Left cardiac atrium (tissue), 4 donors: ENCODE results near the gene GRK3. TPM values are rescaled to one million over a fixed set of nuclear protein-coding genes. Genes with fewer than 3 reads are reported as not detected.
"Not testable (repeated sequence)": the region's sequence is repeated elsewhere in the genome, so short reads cannot be mapped to it uniquely, and the experiment has no call there.

ENCODE experiments used
- ATAC-seq, 2 donors: fragments of 200-7000 bp; cut with Tn5 transposase; one replicate each; pipeline ENCODE4 v1.9.1; 2020; ENCODE audit warnings: mild to moderate bottlenecking in 2 of 2, moderate library complexity in 2 of 2
- DNase-seq: peaks from one replicate; pipeline ENCODE4 v3.0.0-alpha.2; 2020
- intact Hi-C, 2 donors: fragments of 100-400 bp; cut with DNase I; formaldehyde crosslinking; loops; one replicate each; pipeline versions ENCODE4 v1.14.1 to v1.15.1; 2022 to 2023
- total RNA-seq, 2 donors: library from RNA; stranded (reverse); fragmentation: NEBNext Ultra II Directional; extraction: Animal tissue kit (Norgen Biotek cat#: 25700); gene quantifications; one replicate each; pipeline ENCODE4 v1.2.1, GENCODE V29; 2021
- donor health status: DM: no; HTN: yes; CAD: no.
- donor health status: DM: no; HTN: yes; CAD: no; lungs with severe emphysema.
- donor health status: DM: yes; HTN: yes; CAD: no.
- donor health status: Dilated cardiomyopathy.

Gene GRK3
- total RNA-seq, 2 donors from 2014 or later, result 12.2 to 20.5 TPM

- DNase-seq (no peak), ATAC-seq (no peak)
- intact Hi-C loops, result no loop called here
Measured at GRCh38 chr22:25602916-25603315, 38.4 kb downstream of the GRK3 start.

GRCh38 chr22:25605146-25605545, 40.7 kb downstream of the GRK3 start:
- ATAC-seq, DNase-seq, intact Hi-C loops: not testable (repeated sequence)

- DNase-seq, intact Hi-C loops, ATAC-seq: not testable (repeated sequence)
Measured at GRCh38 chr22:25605565-25605964, 41.1 kb downstream of the GRK3 start.

- ATAC-seq, DNase-seq, intact Hi-C loops: not testable (repeated sequence)
Measured at GRCh38 chr22:25611284-25611683, 46.8 kb downstream of the GRK3 start.

GRCh38 chr22:25613131-25613530, 48.7 kb downstream of the GRK3 start:
- intact Hi-C loops, result not testable (repeated sequence)
- peak in 1 of 2 donors; percentile 26 for ATAC-seq

GRCh38 chr22:25613558-25613957, 49.1 kb downstream of the GRK3 start:
- intact Hi-C loops, ATAC-seq: not testable (repeated sequence)

More at GRCh38 chr22:25613131-25613530, 48.7 kb downstream of the GRK3 start:
- DNase-seq, result not testable (repeated sequence)

GRCh38 chr22:25614791-25615190, 50.3 kb downstream of the GRK3 start:
- intact Hi-C loops, ATAC-seq, DNase-seq: not testable (repeated sequence)

More at GRCh38 chr22:25613558-25613957, 49.1 kb downstream of the GRK3 start:
- DNase-seq, result not testable (repeated sequence)

GRCh38 chr22:25621986-25622385, 57.5 kb downstream of the GRK3 start:
- ATAC-seq (no peak), DNase-seq (no peak)
- intact Hi-C loops, result no loop called here

GRCh38 chr22:25623310-25623734, 58.8 kb downstream of the GRK3 start:
- intact Hi-C loops, result no loop called here
- DNase-seq, result no peak

GRCh38 chr22:25623851-25624250, 59.4 kb downstream of the GRK3 start:
- no peak for DNase-seq
- intact Hi-C loops, result no loop called here
- ATAC-seq, result no peak

More at GRCh38 chr22:25623310-25623734, 58.8 kb downstream of the GRK3 start:
- ATAC-seq, result no peak

GRCh38 chr22:25624476-25624875, 60.0 kb downstream of the GRK3 start:
- intact Hi-C loops, result no loop called here
- DNase-seq, result no peak
- ATAC-seq, result no peak

GRCh38 chr22:25625747-25626623, 61.5 kb downstream of the GRK3 start:
- DNase-seq, intact Hi-C loops, ATAC-seq: not testable (repeated sequence)

GRCh38 chr22:25626624-25626990, 62.1 kb downstream of the GRK3 start:
- ATAC-seq (no peak), DNase-seq (no peak)
- intact Hi-C loops, result no loop called here

- intact Hi-C loops, result no loop called here
- peak in 1 of 2 donors; percentile 46 for ATAC-seq
- DNase-seq, result no peak
Measured at GRCh38 chr22:25627271-25627852, 62.9 kb downstream of the GRK3 start.

- intact Hi-C loops, result no loop called here
- ATAC-seq (no peak), DNase-seq (no peak)
Measured at GRCh38 chr22:25628494-25628893, 64.0 kb downstream of the GRK3 start.

- DNase-seq, result no peak
- ATAC-seq, result no peak
- intact Hi-C loops, result no loop called here
Measured at GRCh38 chr22:25629613-25630012, 65.1 kb downstream of the GRK3 start.

GRCh38 chr22:25630447-25630846, 66.0 kb downstream of the GRK3 start:
- intact Hi-C loops, result no loop called here
- DNase-seq, result no peak
- no peak for ATAC-seq

- DNase-seq (no peak), ATAC-seq (no peak)
- intact Hi-C loops, result no loop called here
Measured at GRCh38 chr22:25636323-25636722, 71.8 kb downstream of the GRK3 start.

- intact Hi-C loops, result no loop called here
- ATAC-seq (no peak), DNase-seq (no peak)
Measured at GRCh38 chr22:25637032-25637431, 72.6 kb downstream of the GRK3 start.

GRCh38 chr22:25637672-25638071, 73.2 kb downstream of the GRK3 start:
- no peak for ATAC-seq
- intact Hi-C loops, result no loop called here
- DNase-seq, result no peak
